Coronary artery (tissue), 2 donors: ENCODE results near the gene SLC29A1.

Experiments
- DNase-seq: peaks from one replicate; pipeline ENCODE4 v3.0.0-alpha.2; 2017; ENCODE audit warnings: low spot score
- H3K27ac ChIP-seq, 2 donors: fragments of 200-600 bp; sonication (generic); one replicate each; pipeline ENCODE4 v1.5.1; 2016 to 2019
- H3K4me3 ChIP-seq: fragments of 200-600 bp; sonication (generic); 2 replicates; pipeline ENCODE4 v1.5.1; 2016; ENCODE audit warnings: mild to moderate bottlenecking, moderate library complexity
- CTCF ChIP-seq: fragments of 200-600 bp; sonication (generic); IDR thresholded peaks from one replicate; pipeline ENCODE4 v1.5.1; 2019; ENCODE audit warnings: antibody characterized with exemption

The SLC29A1 gene

GRCh38 chr6:44272999-44273566 lies 49.7 kb downstream of the SLC29A1 start:
- no peak for DNase-seq
- Histone ChIP-seq H3K27ac (no peak overlapping the region), H3K4me3 (no peak overlapping the region)
- TF ChIP-seq CTCF = no peak

GRCh38 chr6:44273617-44274016 lies 50.2 kb downstream of the SLC29A1 start:
- no peak overlapping the region for H3K4me3 ChIP-seq
- DNase-seq = no peak
- no peak overlapping the region for H3K27ac ChIP-seq
- TF ChIP-seq CTCF = no peak

GRCh38 chr6:44275271-44275748 lies 51.9 kb downstream of the SLC29A1 start:
- TF ChIP-seq CTCF = no peak
- peak overlapping the region; percentile 71 for H3K4me3 ChIP-seq
- H3K27ac ChIP-seq = no peak overlapping the region
- no peak for DNase-seq

DNA sequence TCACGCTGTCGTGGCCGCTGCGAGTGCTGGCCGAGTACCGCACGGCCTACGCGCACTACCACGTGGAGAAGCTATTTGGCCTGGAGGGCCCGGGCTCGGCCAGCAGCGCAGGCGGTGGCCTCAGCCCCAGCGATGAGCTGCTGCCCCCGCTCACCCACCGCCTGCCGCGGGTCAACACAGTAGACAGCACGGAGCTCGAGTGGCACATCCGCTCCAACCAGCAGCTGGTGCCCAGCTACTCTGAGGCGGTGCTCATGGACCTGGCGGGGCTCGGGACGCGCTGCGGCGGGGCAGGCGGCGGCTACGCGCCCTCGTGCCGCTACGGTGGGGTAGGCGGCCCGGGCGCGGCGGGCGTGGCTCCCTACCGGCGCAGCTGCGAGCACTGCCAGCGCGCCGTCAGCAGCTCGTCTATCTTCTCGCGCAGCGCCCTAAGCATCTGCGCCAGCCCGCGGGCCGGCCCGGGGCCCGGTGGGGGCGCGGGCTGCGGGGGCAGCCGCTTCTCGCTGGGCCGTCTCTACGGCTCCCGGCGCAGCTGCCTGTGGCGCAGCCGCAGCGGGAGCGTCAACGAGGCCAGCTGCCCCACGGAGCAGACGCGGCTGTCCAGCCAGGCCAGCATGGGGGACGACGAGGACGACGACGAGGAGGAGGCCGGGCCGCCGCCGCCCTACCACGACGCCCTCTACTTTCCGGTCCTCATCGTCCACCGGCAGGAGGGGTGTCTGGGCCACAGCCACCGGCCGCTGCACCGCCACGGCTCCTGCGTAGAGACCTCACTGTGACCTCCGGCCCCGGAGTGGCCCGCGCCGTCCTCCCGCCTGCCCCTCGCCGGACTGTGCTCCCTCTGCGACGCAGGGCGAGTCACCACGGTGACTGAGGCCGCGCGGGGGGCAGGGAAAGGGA lies 52.6 kb downstream of the SLC29A1 start:
- no peak for TF ChIP-seq CTCF
- peak overlapping the region; percentile 71 for H3K4me3 ChIP-seq
- DNase-seq = no peak
- H3K27ac ChIP-seq = no peak overlapping the region

- no peak for DNase-seq
- no peak overlapping the region for H3K27ac ChIP-seq
- no peak for TF ChIP-seq CTCF
- H3K4me3 ChIP-seq = no peak overlapping the region
These were observed 53.6 kb downstream of the SLC29A1 start for GRCh38 chr6:44276667-44277640.

- Histone ChIP-seq H3K27ac (no peak overlapping the region), H3K4me3 (no peak overlapping the region)
- no peak for DNase-seq
- TF ChIP-seq CTCF = no peak
These were observed 54.4 kb downstream of the SLC29A1 start for GRCh38 chr6:44277763-44278162.
